MM.1S (cell line): ENCODE results near the gene SPACA7.

ENCODE experiments used
- EZH2 ChIP-seq: fragments of 300-600 bp; sonication (generic); optimal IDR thresholded peaks from 2 replicates; pipeline ENCODE3; 2017; ENCODE audit warnings: low read depth, mild to moderate bottlenecking, antibody characterized with exemption, low read length, mixed read lengths
- EZH2phosphoT487 ChIP-seq: fragments of 300-600 bp; sonication (generic); IDR thresholded peaks from 2 replicates; pipeline ENCODE4 v1.6.1; 2018; ENCODE audit warnings: antibody characterized with exemption, low read length
- TF ChIP-seq, protein P1 (sequence below): fragments of 300-600 bp; sonication (generic); IDR thresholded peaks from 2 replicates; pipeline ENCODE4 v1.5.1; 2016; ENCODE audit warnings: antibody characterized with exemption, low read length, mixed read lengths

DNA sequence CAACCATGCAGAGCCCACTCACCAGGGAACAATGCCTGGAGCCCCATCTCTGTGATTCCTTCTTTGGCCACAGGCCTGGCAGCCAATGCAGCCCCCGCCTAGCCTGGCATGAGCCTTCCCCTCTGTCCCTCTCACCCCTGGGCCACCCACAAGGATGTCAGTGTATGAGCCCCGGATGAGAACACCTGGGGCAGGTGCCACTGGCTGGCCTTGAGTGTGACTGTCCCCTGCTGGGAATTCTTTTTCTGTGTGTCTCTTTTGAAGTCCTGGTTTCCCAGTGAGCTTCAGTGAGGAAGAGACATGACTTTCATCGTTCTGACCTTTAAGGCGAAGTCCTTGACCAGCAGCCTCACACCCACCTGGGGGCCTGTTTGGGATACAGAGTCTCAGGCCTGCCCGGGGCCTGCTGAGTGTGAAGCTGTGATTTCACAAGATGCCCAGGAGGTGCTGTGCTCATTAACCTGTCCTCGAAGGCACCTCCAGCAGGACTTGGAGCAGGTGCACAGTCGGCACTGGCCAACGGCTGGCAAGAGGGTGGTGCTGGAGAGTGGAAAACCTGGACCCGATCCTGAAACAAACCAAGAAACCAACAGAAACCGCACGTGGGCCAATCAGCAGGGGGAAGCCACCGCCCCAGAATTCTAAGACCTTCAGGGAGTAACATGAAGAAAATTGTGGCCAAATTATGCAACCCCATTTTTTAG, 27.4 kb upstream of the SPACA7 start:
- TF ChIP-seq, protein P1, sequence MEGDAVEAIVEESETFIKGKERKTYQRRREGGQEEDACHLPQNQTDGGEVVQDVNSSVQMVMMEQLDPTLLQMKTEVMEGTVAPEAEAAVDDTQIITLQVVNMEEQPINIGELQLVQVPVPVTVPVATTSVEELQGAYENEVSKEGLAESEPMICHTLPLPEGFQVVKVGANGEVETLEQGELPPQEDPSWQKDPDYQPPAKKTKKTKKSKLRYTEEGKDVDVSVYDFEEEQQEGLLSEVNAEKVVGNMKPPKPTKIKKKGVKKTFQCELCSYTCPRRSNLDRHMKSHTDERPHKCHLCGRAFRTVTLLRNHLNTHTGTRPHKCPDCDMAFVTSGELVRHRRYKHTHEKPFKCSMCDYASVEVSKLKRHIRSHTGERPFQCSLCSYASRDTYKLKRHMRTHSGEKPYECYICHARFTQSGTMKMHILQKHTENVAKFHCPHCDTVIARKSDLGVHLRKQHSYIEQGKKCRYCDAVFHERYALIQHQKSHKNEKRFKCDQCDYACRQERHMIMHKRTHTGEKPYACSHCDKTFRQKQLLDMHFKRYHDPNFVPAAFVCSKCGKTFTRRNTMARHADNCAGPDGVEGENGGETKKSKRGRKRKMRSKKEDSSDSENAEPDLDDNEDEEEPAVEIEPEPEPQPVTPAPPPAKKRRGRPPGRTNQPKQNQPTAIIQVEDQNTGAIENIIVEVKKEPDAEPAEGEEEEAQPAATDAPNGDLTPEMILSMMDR, result no peak
- TF ChIP-seq EZH2, result no peak
- TF ChIP-seq EZH2phosphoT487, result no peak
